ENCODE measurements around the gene F13B.
"Not testable (repeated sequence)": the region's sequence is repeated elsewhere in the genome, so short reads cannot be mapped to it uniquely, and the experiment has no call there.

Gene F13B

GRCh38 chr1:197003132-197003531, 63.9 kb downstream of the F13B start:
- Mint-ChIP-seq H3K27ac (no peak overlapping the region), H3K4me3 (no peak overlapping the region), H3K27me3 (ENCODE audit: low read depth, poor library complexity) (no peaks in the 10 kb centered on the region), H3K9me3 (no peaks in the 10 kb centered on the region), H3K36me3 (ENCODE audit: low read depth) (no peaks in the 10 kb centered on the region), H3K4me1 (no peaks in the 10 kb centered on the region)
- TF ChIP-seq CTCF (IDR thresholded peaks at IDR 0.05): no peak
- no peak for DNase-seq

- H3K27me3 Mint-ChIP-seq (ENCODE audit: low read depth, poor library complexity): no peaks in the 10 kb centered on the region
- TF ChIP-seq CTCF (IDR thresholded peaks at IDR 0.05): no peak
- no peak for DNase-seq
- no peak overlapping the region for H3K27ac Mint-ChIP-seq
- no peaks in the 10 kb centered on the region for H3K4me1 Mint-ChIP-seq
- no peaks in the 10 kb centered on the region for H3K9me3 Mint-ChIP-seq
- no peak overlapping the region for H3K4me3 Mint-ChIP-seq
- no peaks in the 10 kb centered on the region for H3K36me3 Mint-ChIP-seq (ENCODE audit: low read depth)
Measured at GRCh38 chr1:197001828-197002227, 65.2 kb downstream of the F13B start.

GRCh38 chr1:196997423-196997822, 69.6 kb downstream of the F13B start:
- Mint-ChIP-seq H3K4me1 (peaks cover 2% of the 10 kb centered on the region), H3K36me3 (ENCODE audit: low read depth) (no peaks in the 10 kb centered on the region), H3K4me3 (no peak overlapping the region), H3K27me3 (ENCODE audit: low read depth, poor library complexity) (no peaks in the 10 kb centered on the region), H3K9me3 (peaks cover under 1% of the 10 kb centered on the region), H3K27ac (no peak overlapping the region)
- TF ChIP-seq CTCF (IDR thresholded peaks at IDR 0.05): no peak
- DNase-seq: no peak

GRCh38 chr1:196993916-196994315, 73.1 kb downstream of the F13B start:
- no peak for DNase-seq
- Mint-ChIP-seq H3K9me3 (peaks cover 27% of the 10 kb centered on the region), H3K4me3 (no peak overlapping the region), H3K27me3 (ENCODE audit: low read depth, poor library complexity) (peaks cover 3% of the 10 kb centered on the region), H3K27ac (no peak overlapping the region), H3K36me3 (ENCODE audit: low read depth) (no peaks in the 10 kb centered on the region), H3K4me1 (peaks cover 11% of the 10 kb centered on the region)
- TF ChIP-seq CTCF (IDR thresholded peaks at IDR 0.05): no peak

- DNase-seq: peak; percentile 70
- not testable (repeated sequence) for H3K27me3 Mint-ChIP-seq (ENCODE audit: low read depth, poor library complexity); H3K36me3 Mint-ChIP-seq (ENCODE audit: low read depth); H3K27ac Mint-ChIP-seq
- Mint-ChIP-seq H3K4me1 (peaks cover 11% of the 10 kb centered on the region), H3K9me3 (peaks cover 41% of the 10 kb centered on the region), H3K4me3 (peak overlapping the region; percentile 43)
Measured at GRCh38 chr1:196991919-196992651, 75.0 kb downstream of the F13B start.

Data from nephron progenitor cell (in vitro differentiated cells).